GM20000 (cell line): ENCODE data around the gene MRPS2.

Experiments used
- DNase-seq: peaks from one replicate; pipeline ENCODE4 v3.0.0; 2012; ENCODE audit warnings: low spot score
- TF ChIP-seq, protein P1 (sequence below): IDR thresholded peaks from 2 replicates; pipeline ENCODE4 v1.5.1; 2012; ENCODE audit warnings: mild to moderate bottlenecking, control low read depth; ENCODE audit errors: extremely low read depth, missing control alignments

Gene MRPS2

GRCh38 chr9:135514342-135515082, 14.0 kb downstream of the MRPS2 start:
- no peak for DNase-seq
- TF ChIP-seq, protein P1, sequence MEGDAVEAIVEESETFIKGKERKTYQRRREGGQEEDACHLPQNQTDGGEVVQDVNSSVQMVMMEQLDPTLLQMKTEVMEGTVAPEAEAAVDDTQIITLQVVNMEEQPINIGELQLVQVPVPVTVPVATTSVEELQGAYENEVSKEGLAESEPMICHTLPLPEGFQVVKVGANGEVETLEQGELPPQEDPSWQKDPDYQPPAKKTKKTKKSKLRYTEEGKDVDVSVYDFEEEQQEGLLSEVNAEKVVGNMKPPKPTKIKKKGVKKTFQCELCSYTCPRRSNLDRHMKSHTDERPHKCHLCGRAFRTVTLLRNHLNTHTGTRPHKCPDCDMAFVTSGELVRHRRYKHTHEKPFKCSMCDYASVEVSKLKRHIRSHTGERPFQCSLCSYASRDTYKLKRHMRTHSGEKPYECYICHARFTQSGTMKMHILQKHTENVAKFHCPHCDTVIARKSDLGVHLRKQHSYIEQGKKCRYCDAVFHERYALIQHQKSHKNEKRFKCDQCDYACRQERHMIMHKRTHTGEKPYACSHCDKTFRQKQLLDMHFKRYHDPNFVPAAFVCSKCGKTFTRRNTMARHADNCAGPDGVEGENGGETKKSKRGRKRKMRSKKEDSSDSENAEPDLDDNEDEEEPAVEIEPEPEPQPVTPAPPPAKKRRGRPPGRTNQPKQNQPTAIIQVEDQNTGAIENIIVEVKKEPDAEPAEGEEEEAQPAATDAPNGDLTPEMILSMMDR: no peak

GRCh38 chr9:135515083-135515951, 14.8 kb downstream of the MRPS2 start:
- DNase-seq: no peak
- TF ChIP-seq, protein P1: no peak

GRCh38 chr9:135516132-135516860, 15.8 kb downstream of the MRPS2 start:
- TF ChIP-seq, protein P1: no peak
- no peak for DNase-seq

GRCh38 chr9:135517407-135517822, 16.9 kb downstream of the MRPS2 start:
- DNase-seq: no peak
- TF ChIP-seq, protein P1: no peak

GRCh38 chr9:135519179-135519971, 18.9 kb downstream of the MRPS2 start:
- TF ChIP-seq, protein P1: no peak

DNA sequence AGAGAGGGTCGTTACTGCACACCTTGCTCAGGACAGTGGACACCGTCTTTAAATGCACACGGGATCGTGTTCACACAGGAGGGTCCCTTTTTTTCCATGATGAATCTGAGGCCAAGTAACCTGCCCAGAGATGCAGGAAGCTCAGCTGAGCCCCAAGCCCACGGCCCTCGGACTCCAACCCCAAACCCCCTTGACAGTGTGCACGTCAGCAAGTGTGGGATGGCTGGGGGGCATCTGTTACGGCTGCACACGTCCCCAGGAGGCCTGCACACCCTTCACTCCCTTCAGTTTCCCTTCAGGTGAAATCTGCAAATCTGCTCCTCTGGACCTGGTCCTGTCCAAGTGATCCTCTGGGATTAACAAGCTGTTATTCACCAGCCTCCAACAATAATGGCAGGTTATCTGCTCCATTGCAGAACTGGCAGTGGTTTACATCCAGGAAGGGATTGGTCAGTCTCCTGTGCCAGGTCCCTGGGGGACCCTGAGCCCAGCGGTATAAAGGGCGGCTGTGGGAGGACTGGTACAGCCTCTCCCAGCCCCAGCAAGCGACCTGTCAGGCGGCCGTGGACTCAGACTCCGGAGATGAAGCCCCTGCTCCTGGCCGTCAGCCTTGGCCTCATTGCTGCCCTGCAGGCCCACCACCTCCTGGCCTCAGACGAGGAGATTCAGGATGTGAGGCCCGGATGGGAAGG, 20.6 kb downstream of the MRPS2 start, which contains the start of gene LCN1:
LCN1 (plus strand) TSS at position 525 of the 692 bp plus-strand sequence; CDS start at position 583, 58 bp downstream.
- TF ChIP-seq, protein P1: no peak
- no peak for DNase-seq

More at GRCh38 chr9:135519179-135519971, 18.9 kb downstream of the MRPS2 start:
- DNase-seq: no peak
